Skeletal muscle cell (primary cell): ENCODE data around the gene VRK3.

Experiments used
- DNase-seq: peaks from one replicate; pipeline ENCODE4 v3.0.0-alpha.2; 2010; ENCODE audit warnings: low read depth
- H3K4me3 ChIP-seq: 2 replicates; pipeline ENCODE4 v1.5.1; 2011; ENCODE audit warnings: low read depth, mild to moderate bottlenecking, control low read depth, low read length, moderate library complexity

Gene VRK3

DNA sequence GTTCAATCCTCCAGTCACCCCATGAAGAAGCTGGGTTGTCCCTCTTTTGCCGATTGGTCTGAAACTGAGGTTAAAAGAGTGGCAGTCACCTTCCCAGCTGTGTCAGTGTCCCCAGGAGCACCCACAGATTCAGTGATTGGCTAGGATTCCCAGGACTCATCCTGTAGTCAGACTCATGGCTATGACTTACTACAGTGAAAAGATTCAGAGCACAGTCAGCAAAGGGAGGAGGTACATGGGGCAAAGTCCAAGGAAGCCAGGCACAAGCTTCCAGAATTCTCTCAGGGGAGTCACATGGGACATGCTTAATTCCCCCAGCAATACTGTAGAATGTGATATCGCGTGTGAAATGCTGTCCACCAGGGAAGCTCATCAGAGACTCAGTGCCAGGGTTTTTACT, 14.8 kb upstream of the VRK3 start:
- no peak for DNase-seq
- H3K4me3 ChIP-seq: no peak overlapping the region

DNA sequence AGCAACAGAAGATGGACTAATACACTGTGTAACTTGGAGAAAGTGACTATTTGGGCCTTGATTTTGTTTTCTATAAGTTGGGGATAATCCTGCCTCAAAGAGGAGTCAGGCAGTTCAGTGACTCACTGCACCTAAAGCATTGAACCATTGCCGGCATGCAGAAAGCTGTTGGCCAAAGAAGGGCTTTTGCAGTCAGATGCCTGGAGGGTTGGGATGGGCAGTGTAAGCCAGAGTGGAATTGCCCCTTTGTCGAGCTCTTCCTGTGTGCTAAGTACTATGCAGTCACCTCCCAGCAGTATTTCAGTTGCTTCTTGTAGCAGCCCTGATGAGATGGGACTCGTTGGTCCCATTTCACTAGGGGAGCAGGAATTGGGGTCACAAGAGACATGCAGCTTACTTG, 11.7 kb upstream of the VRK3 start:
- no peak overlapping the region for H3K4me3 ChIP-seq
- DNase-seq: no peak

DNA sequence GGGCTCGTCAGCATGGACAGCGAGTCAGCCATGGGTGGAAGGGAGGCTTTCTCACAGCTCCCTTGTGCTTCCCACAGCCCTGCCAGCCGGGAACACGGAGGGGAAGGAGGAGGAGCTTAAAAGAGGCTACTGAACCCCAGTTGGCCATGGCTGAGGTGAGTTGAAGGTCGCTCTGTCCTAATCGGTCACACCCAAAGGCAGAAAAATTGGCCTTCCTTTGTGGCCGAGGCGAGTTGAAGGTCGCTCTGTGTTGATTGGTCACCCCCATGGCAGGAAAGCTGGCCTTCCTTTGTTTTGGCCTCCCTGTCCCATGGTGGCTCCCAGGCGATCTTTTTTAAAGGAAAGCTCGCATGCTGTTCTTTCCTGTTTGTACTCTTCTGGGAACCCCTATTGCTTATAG, 5.8 kb upstream of the VRK3 start:
- DNase-seq: no peak
- no peak overlapping the region for H3K4me3 ChIP-seq

DNA sequence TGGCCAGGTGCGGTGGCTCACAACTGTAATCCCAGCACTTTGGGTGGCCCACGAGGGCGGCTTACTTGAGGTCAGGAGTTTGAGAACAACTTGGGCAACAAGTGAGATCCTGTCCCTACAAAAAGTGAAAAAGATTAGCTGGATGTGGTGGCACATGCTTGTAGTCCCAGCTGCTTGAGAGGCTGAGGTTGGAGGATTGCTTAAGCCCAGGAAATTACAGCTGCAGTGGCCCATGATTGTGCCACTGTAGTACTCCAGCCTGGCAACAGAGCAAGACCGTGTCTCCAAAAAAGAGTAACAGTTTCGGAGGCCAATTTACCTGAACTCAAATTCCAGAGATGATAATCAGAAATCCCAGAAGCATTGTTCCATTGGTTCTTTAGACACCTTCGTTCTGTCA, 5.1 kb upstream of the VRK3 start:
- H3K4me3 ChIP-seq: no peak overlapping the region

DNA sequence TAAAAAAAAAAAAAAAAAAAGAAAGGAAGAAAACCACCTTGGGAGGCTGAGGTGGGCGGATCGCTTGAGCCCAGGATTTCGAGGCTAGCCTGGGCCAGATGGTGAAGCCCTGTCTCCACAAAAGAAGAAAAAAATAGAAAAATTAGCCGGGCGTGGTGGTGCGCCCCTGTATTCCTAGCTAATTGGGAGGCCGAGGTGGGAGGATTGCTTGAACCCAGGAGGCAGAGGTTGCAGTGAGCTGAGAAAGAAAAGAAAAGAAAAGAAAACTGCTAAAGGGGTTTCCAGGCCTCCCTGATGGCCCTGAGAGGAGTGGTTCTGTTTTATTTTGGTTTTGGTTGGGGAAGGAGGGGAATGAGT, 1.4 kb upstream of the VRK3 start:
- DNase-seq: no peak
- peak overlapping the region; percentile 79 for H3K4me3 ChIP-seq

More for the DNA sequence above, 5.1 kb upstream of the VRK3 start:
- DNase-seq: no peak

DNA sequence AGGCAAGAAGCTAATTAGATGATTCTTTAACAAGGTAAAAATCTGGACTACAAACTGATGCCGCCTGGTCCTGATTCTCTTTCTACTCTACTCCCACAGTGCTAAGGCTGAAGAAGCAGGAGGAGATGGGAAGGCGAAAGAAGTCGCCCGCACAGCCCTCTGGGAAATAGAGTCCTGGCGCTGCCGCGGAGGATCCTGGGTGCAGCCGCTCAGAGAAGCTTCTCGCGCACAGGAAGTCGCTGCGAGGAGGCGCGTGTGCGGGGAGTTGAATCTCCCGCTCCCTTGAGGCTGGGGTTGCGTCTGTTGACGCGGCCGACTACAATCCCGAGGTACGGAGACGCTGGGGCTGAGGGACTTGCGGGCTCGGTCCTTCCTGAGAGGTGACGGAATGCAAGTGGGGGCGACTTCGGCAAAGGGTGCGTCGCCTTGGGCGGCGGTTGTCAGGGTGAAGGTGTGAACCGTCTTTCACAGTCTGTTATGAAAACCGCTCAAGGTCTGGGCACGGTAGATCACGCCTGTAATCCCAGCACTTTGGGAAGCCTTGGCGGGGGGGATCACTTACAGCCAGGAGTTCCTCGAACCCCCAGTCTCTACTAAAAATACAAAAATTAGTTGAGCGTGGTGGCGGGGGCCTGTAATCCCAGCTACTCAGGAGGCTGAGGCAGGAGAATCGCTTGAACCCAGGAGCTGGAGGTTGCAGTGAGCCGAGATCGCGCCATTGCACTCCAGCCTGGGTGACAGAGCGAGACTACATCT, 800 bp upstream of the VRK3 start, which contains the start of gene ZNF473:
Gene ZNF473 (plus strand): TSS at position 212 of the 756 bp plus-strand sequence. CDS start 5,078 bp downstream, outside the sequence.
- H3K4me3 ChIP-seq: peak within 1 kb of the TSS; percentile 99
- DNase-seq: peak; percentile 79

DNA sequence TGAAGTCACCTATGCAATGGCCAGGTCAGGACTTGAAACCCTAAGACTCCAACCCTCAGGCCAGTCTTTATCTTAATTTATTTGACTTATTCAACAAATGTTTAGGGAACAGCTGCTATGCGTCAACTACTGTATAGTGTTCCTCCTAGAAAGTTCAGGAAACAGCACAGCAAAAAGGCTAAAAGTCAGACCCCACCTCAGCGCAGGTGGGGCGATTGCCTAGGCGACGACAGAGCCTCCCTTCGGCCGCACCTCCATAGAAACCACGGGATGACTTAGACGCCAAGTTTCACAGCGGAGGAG, 502 bp downstream of the VRK3 start:
- peak overlapping the region; percentile 99 for H3K4me3 ChIP-seq
- no peak for DNase-seq

DNA sequence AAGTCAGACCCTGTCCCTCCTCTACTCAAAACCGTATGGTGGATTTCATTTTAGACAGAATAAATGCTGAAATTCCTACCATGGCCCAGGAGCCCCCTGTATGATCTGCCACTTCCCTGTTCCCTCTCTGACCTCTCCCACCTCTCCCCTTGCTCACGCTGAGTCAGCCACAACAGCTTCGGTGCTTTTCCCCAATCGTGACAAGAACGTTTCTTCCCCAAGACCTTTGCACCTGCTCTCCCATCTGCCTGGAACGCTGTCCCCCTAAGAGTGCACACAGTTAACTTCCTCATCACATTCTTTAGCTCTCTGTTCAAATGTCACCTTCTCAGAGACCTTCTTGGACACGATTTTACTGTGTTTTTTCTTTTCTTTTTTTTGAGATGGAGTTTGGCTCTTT, 2.3 kb downstream of the VRK3 start:
- DNase-seq: no peak
- H3K4me3 ChIP-seq: no peak overlapping the region

DNA sequence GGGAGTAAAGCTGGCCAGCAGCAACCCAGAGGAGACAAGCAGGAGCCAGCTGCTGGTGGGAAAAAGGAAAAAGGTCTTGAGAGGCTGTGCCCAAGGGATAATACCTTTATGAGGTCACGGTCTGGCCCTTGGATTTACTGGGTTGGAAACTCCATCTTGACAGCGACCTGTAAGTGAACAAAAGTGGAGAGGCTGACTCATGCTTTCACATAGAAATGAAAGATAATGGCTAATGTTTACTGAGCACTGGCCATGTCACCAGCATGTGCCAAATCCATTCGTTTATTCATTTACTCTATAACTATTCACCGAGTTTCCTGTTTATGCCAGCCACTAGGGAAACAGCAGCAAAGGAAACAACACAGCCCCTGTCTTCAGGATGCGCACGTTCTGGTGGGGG, 4.7 kb downstream of the VRK3 start:
- H3K4me3 ChIP-seq: no peak overlapping the region
- DNase-seq: no peak

DNA sequence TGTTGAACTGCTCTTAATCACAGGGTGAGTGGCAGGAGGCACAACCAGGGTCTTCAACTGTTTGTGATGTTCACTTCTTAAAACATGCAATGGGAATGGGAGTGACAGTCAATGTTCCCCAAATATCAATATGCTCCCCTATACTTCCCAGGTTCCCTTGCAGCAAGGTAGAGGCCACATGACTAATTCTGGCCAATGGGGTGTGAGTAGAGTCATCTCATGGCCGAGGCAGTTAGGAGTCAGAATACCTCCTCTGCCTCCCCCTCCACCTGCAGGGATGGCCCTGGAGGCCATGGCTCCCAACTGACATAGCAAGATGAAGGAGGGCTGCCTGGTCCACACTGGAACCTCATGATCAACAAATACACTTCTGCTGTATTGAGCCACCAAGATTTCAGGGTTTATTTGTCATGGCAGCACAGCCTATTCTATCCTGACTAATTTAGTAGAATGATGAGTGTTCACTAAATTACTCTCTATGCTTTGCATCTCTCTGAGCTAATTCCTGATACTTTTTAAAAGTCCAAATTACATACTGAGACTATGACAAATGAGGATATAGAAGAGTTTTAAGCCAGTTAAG, 8.9 kb downstream of the VRK3 start:
- no peak for DNase-seq
- no peak overlapping the region for H3K4me3 ChIP-seq

DNA sequence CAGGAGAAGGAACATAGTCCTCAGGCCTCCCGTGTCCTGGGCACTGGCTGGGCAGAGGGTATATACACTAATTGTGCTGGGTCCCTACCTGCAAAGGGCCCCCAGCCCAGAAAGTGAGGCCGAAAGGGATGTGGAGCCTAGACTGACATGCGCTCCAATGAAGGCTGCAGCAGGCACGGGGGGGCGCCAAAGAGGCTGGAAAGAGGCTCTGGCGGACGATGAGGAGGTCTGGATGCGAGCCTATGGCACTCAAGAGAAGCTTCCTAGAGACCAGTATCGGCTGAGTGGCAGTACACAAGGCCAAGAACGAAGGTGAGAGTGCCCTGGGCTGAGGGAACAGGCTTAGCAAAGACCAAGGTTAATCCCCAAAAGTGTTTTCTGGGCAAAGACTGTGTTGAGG, 16.6 kb downstream of the VRK3 start:
- DNase-seq: no peak
- H3K4me3 ChIP-seq: no peak overlapping the region

DNA sequence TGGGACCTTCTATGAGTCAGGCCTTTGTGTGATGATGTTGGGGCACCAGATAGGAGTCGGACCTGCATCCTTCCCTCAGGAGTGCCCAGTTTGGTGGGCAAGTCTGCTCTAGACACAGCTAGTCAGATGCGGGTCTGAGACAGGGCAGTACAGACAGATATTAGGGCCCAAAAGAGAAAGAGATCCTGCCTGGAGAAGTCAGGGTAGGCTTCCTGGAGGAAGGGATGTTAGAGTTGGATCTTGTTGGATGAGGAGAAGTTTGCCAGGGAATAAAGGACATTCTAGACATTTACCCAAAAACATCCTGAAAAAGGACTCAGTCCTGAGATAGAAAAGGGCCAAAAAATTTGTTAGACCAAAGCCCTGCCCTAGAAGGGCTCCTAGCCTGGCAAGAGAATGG, 17.2 kb downstream of the VRK3 start:
- no peak overlapping the region for H3K4me3 ChIP-seq
- DNase-seq: no peak

DNA sequence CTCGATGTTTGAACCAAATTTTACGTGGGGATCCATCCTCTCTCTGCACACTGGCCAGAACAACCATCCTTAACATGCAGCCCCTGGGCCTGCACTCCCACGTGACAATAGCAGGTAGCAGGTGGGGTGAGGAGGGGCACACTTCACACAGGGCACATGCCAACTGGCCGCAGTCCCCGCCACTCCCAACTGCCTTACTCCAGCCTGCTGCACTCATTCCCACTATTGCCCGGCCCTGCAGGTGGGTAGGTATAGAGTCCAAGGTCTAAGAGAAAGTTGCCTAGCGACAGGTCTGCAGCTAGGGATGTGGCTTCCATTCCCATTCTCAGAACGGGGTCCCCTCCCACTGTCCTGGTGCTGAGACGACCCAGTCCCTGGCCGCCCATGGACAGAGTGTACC, 18.0 kb downstream of the VRK3 start:
- H3K4me3 ChIP-seq: no peak overlapping the region

DNA sequence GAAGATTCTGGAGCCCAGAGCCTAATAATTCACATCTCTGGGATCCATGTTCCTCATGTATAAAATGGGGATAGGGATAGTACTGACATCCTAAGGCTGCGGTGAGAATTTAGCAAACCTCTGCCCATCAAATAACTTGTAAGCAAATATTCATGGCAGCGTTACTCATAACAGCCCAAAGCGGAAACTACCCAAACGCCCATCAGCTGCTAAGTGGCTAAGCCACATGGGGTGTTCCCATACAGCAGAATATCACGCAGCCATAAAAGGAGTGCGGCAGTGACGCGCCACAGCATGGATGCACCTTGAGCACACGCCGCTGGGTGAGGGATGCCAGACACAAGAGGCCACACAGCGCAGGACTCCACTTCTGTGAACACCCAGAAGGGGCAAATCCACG, 19.7 kb downstream of the VRK3 start:
- H3K4me3 ChIP-seq: no peak overlapping the region
- DNase-seq: no peak

More for the DNA sequence above, 18.0 kb downstream of the VRK3 start:
- no peak for DNase-seq

DNA sequence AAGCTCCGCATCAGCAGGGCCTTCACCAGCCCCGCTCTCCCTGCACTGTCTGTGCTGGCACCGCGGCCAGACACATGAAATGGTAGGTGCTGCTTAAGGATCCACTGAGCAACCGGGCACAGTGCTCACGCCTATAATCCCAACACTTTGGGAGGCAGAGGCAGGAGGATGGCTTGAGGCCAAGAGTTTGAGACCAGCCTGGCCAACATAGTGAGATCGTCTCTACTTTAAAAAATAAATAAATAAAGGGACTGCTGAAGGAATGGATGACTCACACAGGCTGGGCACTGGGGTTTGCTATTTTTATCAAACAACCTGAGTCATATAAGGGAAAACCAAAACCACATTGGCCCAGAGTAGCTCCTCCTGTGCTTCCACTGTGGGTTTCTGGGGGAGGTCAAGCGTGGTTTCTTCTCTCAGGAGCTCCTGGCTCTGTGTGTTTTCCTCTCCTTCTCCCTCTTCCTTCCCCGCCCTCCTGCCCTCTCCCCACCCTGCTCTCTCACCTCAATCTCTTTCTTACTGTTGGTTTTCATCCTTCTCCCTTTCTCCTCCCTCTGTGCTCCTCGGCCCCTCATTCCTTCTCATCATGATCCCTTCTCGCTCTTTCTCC, 21.3 kb downstream of the VRK3 start:
- peak; percentile 74 for DNase-seq

DNA sequence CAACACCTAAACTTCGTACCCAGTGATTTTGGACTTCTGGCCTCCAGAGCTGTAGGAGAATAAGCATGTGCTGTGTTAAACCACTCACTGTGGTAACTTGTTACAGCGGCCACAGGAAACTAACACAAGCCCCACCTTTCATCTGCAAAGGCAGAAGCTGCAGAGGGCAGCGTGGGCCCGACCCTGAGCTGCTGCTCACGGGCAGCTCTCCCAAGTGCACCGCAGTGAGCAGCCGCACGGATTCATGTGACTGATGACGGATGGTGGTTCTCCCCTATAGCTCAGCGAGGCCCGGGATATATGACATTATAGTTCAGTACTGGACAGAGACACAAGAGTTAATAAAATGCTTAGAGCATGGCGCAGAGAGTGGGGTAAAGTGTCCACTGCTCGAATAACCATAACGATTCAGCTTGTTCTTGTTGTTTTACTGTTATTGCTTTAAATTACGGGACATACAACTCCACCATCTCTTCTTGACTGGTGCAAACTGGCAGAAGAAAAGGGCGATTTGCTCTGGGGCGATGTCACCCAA, 21.9 kb downstream of the VRK3 start:
- no peak for DNase-seq
- H3K4me3 ChIP-seq: no peak overlapping the region

More for the DNA sequence above, 21.3 kb downstream of the VRK3 start:
- no peak overlapping the region for H3K4me3 ChIP-seq

DNA sequence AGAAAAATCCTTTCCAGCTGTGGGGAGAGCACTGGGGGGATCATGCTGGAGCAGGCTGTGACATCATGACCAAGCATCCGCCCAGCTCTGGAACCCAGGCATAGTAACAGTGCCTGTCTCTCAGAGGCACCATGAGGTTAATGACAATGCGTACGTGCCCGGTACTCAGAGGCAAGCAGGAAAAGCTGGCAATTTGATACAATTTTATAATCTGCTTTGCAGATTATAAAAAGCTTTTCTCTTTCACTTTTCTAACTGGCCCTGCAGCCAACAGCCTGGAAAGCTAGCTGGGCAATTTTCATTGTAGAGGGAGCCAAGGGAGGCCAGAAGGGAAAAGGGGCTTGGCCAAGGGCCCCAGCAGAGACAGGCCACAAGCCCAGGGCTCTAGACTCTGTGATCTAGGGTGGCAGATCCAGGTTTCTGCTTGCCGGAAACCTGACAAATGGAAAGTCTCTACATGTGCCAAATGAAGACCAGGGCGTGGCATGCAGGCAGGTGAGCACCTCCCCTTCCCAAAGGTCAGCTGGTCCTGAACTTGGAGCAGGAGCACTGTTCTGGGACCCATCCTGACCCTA, 22.7 kb downstream of the VRK3 start:
- no peak overlapping the region for H3K4me3 ChIP-seq

DNA sequence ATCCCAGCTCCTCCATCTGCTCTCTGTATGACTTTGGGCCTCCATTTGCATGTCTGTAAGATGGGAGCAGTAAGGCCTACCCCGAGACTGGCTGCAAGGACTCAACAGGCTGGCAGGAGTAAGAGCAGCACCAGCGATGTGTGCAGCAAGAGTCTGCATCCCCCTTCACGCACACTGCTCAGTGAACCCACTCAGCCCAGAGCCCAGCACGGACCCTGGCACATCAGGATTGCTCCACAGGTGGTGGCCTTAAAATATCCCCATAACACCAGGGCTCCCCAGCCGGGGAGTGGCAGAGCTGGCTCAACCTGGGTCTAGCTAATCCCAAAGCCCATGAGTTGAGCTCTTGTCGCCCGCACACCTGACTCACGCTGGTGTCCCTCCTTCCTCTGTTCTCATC, 23.4 kb downstream of the VRK3 start:
- DNase-seq: no peak
- no peak overlapping the region for H3K4me3 ChIP-seq

More for the DNA sequence above, 22.7 kb downstream of the VRK3 start:
- no peak for DNase-seq

DNA sequence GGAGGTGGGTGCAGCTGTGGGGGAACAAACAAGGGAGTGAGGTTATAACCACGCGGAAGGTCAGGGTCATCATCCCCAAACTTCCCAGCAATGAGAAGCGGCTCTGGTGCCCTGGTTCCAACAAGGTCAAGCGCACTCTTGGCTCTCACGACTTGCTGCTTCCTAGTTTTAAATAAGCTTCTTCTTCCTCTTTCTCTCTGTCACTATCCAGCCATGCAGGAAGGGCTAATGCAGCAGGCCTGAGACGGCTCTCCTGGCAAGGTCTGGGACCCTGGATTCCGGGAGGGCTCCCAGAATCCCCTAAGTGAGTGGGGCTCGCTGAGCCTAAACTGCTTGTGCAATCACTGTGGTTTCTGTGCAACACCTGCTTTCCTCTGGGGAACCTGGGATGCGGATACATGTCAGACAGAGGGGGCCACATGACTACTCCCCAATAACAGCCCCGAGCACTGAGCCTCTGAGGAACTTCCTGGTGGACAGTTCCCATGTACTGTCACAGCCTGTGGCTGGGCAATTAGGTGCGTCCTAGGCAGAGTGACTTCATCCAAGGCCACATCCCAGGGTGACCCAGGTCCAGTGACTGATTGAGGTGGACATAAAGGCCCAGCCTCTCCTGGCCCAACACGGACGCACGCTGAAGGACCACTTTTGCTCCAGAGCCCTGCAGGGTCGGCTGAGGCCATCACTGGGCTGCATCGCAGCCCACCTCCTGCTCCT, 24.2 kb downstream of the VRK3 start:
- DNase-seq: no peak
- H3K4me3 ChIP-seq: no peak overlapping the region
